ENCODE data around the gene NECAB2.

GRCh38 chr16:84022644-84023043, 54.6 kb downstream of the NECAB2 start:
- TF ChIP-seq CTCF (conservative IDR thresholded peaks at IDR 0.05 in 1 of 2, IDR thresholded peaks at IDR 0.05 in 1 of 2; ENCODE audit: low read depth in 1 of 2, low read length in 2 of 2) (no peak), EZH2 (IDR thresholded peaks at IDR 0.05; ENCODE audit: low read length, missing control alignments) (no peak)

All from fibroblast of lung (primary cell).